HEK293 (cell line): ENCODE data around the gene FYB1.

Experiments
- CTCF ChIA-PET: fragments of 350-600 bp; formaldehyde crosslinking; extraction: SDS; loops from one replicate; lab custom pipeline; 2021; ENCODE audit warnings: antibody characterized with exemption; lab: Yijun Ruan, JAX
- POLR2A ChIA-PET: fragments of 300-600 bp; formaldehyde crosslinking; extraction: SDS; loops from one replicate; lab custom pipeline; 2020; ENCODE audit warnings: antibody characterized with exemption, inconsistent platforms; lab: Yijun Ruan, JAX
- H3K27ac ChIP-seq: fragments of 200-500 bp; sonication (Bioruptor generic); 2 replicates; pipeline ENCODE4 v1.5.1; 2014; ENCODE audit warnings: low read depth, low read length, control low read depth, inconsistent platforms; ENCODE audit errors: extremely low read depth
- H3K36me3 ChIP-seq, 2 experiments: fragments of 200-500 bp in 1 of 2; sonication (Bioruptor generic) in 1 of 2; 1 replicate in 1 of 2; 2 replicates in 1 of 2; pipeline ENCODE4 v1.5.1; 2014 to 2017; ENCODE audit warnings: inconsistent platforms in 2 of 2, low read length in 2 of 2; ENCODE audit not compliant: control insufficient read depth in 2 of 2, insufficient read depth in 1 of 2
- H3K4me1 ChIP-seq: fragments of 200-500 bp; sonication (Bioruptor generic); 2 replicates; pipeline ENCODE4 v1.5.1; 2014; ENCODE audit warnings: mild to moderate bottlenecking, low read length, inconsistent platforms; ENCODE audit not compliant: control insufficient read depth, insufficient read depth
- H3K4me3 ChIP-seq: 2 replicates; pipeline ENCODE4 v1.5.1; 2011; ENCODE audit warnings: low read depth, mild to moderate bottlenecking, control low read depth, low read length, moderate library complexity
- H3K9me3 ChIP-seq: fragments of 200-500 bp; sonication (Bioruptor generic); 2 replicates; pipeline ENCODE4 v1.5.1; 2014; ENCODE audit warnings: low read depth, low read length, inconsistent platforms; ENCODE audit not compliant: control insufficient read depth, insufficient read depth
- BCL11B ChIP-seq: fragments of 450-650 bp; formaldehyde crosslinking; IDR thresholded peaks from 2 replicates; pipeline ENCODE4 v1.5.1; 2016; ENCODE audit warnings: low read depth, missing biosample characterization, missing genetic modification characterization
- GLI2 ChIP-seq: fragments of 450-650 bp; formaldehyde crosslinking; IDR thresholded peaks from 2 replicates; pipeline ENCODE4; 2017; ENCODE audit warnings: missing biosample characterization, missing genetic modification characterization, low read depth, borderline replicate concordance
- GLIS1 ChIP-seq: fragments of 450-650 bp; formaldehyde crosslinking; IDR thresholded peaks from 2 replicates; pipeline ENCODE4 v1.5.1; 2016; ENCODE audit warnings: missing biosample characterization, missing genetic modification characterization
- GLIS2 ChIP-seq: fragments of 450-650 bp; formaldehyde crosslinking; IDR thresholded peaks from 2 replicates; pipeline ENCODE4 v1.5.1; 2016; ENCODE audit warnings: missing biosample characterization, missing genetic modification characterization
- IKZF3 ChIP-seq: fragments of 450-650 bp; IDR thresholded peaks from 2 replicates; pipeline ENCODE4 v1.5.0; 2018; ENCODE audit warnings: missing biosample characterization, mild to moderate bottlenecking, missing genetic modification characterization, moderate library complexity
- MEIS1 ChIP-seq: sonication (generic); formaldehyde crosslinking; IDR thresholded peaks from 2 replicates; pipeline ENCODE4 v1.8.1; 2022; ENCODE audit warnings: missing genetic modification reagents, mild to moderate bottlenecking, borderline replicate concordance
- TRIM28 ChIP-seq: IDR thresholded peaks from 2 replicates; pipeline ENCODE4 v1.6.1; 2011; ENCODE audit warnings: low read length, control low read depth, borderline replicate concordance
- ZBTB21 ChIP-seq: fragments of 450-650 bp; formaldehyde crosslinking; IDR thresholded peaks from 2 replicates; pipeline ENCODE4 v1.5.1; 2017; ENCODE audit warnings: missing biosample characterization, missing genetic modification characterization
- ZBTB44 ChIP-seq: fragments of 450-650 bp; IDR thresholded peaks from 2 replicates; pipeline ENCODE4 v1.5.1; 2018; ENCODE audit warnings: missing biosample characterization, mild to moderate bottlenecking, missing genetic modification characterization
- ZBTB8A ChIP-seq: fragments of 450-650 bp; formaldehyde crosslinking; IDR thresholded peaks from 2 replicates; pipeline ENCODE4 v1.5.1; 2016; ENCODE audit warnings: missing biosample characterization, missing genetic modification characterization
- ZFP3 ChIP-seq: fragments of 450-650 bp; formaldehyde crosslinking; IDR thresholded peaks from 2 replicates; pipeline ENCODE4 v1.5.1; 2016; ENCODE audit warnings: low read depth, missing biosample characterization, missing genetic modification characterization
- ZNF211 ChIP-seq: fragments of 450-650 bp; formaldehyde crosslinking; IDR thresholded peaks from 2 replicates; pipeline ENCODE4 v1.5.1; 2016; ENCODE audit warnings: low read depth, missing biosample characterization, missing genetic modification characterization
- ZNF23 ChIP-seq: fragments of 450-650 bp; formaldehyde crosslinking; IDR thresholded peaks from 2 replicates; pipeline ENCODE4 v1.5.1; 2016; ENCODE audit warnings: missing biosample characterization, missing genetic modification characterization, borderline replicate concordance
- ZNF26 ChIP-seq: fragments of 450-650 bp; formaldehyde crosslinking; IDR thresholded peaks from 2 replicates; pipeline ENCODE4 v1.5.1; 2016; ENCODE audit warnings: missing biosample characterization, missing genetic modification characterization
- ZNF280D ChIP-seq: fragments of 450-650 bp; formaldehyde crosslinking; IDR thresholded peaks from 2 replicates; pipeline ENCODE4 v1.5.1; 2016; ENCODE audit warnings: missing biosample characterization, missing genetic modification characterization
- ZNF362 ChIP-seq: fragments of 450-650 bp; formaldehyde crosslinking; IDR thresholded peaks from 2 replicates; pipeline ENCODE4 v1.5.1; 2016; ENCODE audit warnings: missing biosample characterization, missing genetic modification characterization
- ZNF513 ChIP-seq: fragments of 450-650 bp; IDR thresholded peaks from 2 replicates; pipeline ENCODE4 v1.5.1; 2018; ENCODE audit warnings: missing biosample characterization, missing genetic modification characterization
- ZNF548 ChIP-seq: fragments of 450-650 bp; formaldehyde crosslinking; IDR thresholded peaks from 2 replicates; pipeline ENCODE4 v1.5.1; 2016; ENCODE audit warnings: missing biosample characterization, missing genetic modification characterization
- ZNF624 ChIP-seq: fragments of 450-650 bp; formaldehyde crosslinking; IDR thresholded peaks from 2 replicates; pipeline ENCODE4 v1.5.1; 2017; ENCODE audit warnings: missing biosample characterization, missing genetic modification characterization
- ZNF626 ChIP-seq: fragments of 450-650 bp; sonication (Bioruptor Pico); formaldehyde crosslinking; IDR thresholded peaks from 2 replicates; pipeline ENCODE4 v1.5.1; 2018; ENCODE audit warnings: missing biosample characterization, missing genetic modification characterization, inconsistent platforms
- ZNF629 ChIP-seq: fragments of 450-650 bp; formaldehyde crosslinking; IDR thresholded peaks from 2 replicates; pipeline ENCODE4 v1.5.1; 2017; ENCODE audit warnings: missing biosample characterization, missing genetic modification characterization
- ZNF664 ChIP-seq: fragments of 450-650 bp; formaldehyde crosslinking; IDR thresholded peaks from 2 replicates; pipeline ENCODE4 v1.5.1; 2016; ENCODE audit warnings: missing biosample characterization, missing genetic modification characterization
- ZNF792 ChIP-seq: fragments of 450-650 bp; formaldehyde crosslinking; IDR thresholded peaks from 2 replicates; pipeline ENCODE4 v1.5.1; 2016; ENCODE audit warnings: missing biosample characterization, missing genetic modification characterization
- ZNF843 ChIP-seq: fragments of 450-650 bp; formaldehyde crosslinking; IDR thresholded peaks from 2 replicates; pipeline ENCODE4 v1.5.1; 2016; ENCODE audit warnings: missing biosample characterization, missing genetic modification characterization

FYB1 gene

GRCh38 chr5:39119404-39120051, 99.8 kb downstream of the FYB1 start (continued):
- no peak for TF ChIP-seq ZNF280D (tag by site-specific recombination)
- no peak for TF ChIP-seq ZNF792 (tag by site-specific recombination)
- TF ChIP-seq ZNF23 (tag by site-specific recombination) = no peak
- TF ChIP-seq BCL11B = no peak
- TF ChIP-seq MEIS1 (CRISPR knock-in tag) = no peak
- no peak for TF ChIP-seq ZNF211
- TF ChIP-seq ZFP3 (tag by site-specific recombination) = no peak
- no peak for TF ChIP-seq GLI2
- no peak for TF ChIP-seq ZBTB21 (tag by site-specific recombination)
- no peak for TF ChIP-seq ZNF626 (tag by site-specific recombination)
- TF ChIP-seq, all 188 proteins: peak for 0

GRCh38 chr5:39118638-39119037, 100.7 kb downstream of the FYB1 start:
- no peak overlapping the region for H3K4me3 ChIP-seq
- TF ChIP-seq ZNF843 (tag by site-specific recombination) = no peak
- TF ChIP-seq ZNF664 (tag by site-specific recombination) = no peak
- no peak for TF ChIP-seq ZNF26 (tag by site-specific recombination)
- no peak for TF ChIP-seq IKZF3 (tag by site-specific recombination)
- no peak for TF ChIP-seq ZBTB8A (tag by site-specific recombination)
- TF ChIP-seq ZNF548 (tag by site-specific recombination) = no peak
- no peak for TF ChIP-seq GLIS1 (tag by site-specific recombination)
- no peak for TF ChIP-seq ZNF629 (tag by site-specific recombination)
- TF ChIP-seq ZNF513 (tag by site-specific recombination) = no peak
- no peak for TF ChIP-seq ZNF362 (tag by site-specific recombination)
- no peak for TF ChIP-seq ZBTB44 (tag by site-specific recombination)
- TF ChIP-seq ZNF624 = no peak
- TF ChIP-seq GLIS2 (tag by site-specific recombination) = no peak
- TF ChIP-seq TRIM28 = no peak
- TF ChIP-seq, all 188 proteins: peak for 0
- H3K4me1 ChIP-seq = 0 out of 2 replicates have a peak, but pooled peaks cover 3% of the 10 kb centered on the region
- H3K36me3 ChIP-seq = no peaks in the 10 kb centered on the region
- CTCF ChIA-PET = interaction anchor here (1.2 kb wide), 1 partner anchor 38 kb away, joined by 4 read pairs; no protein-coding TSS in a partner anchor
- no peak overlapping the region for H3K27ac ChIP-seq
- H3K9me3 ChIP-seq = no peaks in the 10 kb centered on the region
- POLR2A ChIA-PET = no interaction called here
